Smooth muscle cell of bladder (primary cell): ENCODE results near the gene SCGB1D1. TPM values are rescaled to one million over a fixed set of nuclear protein-coding genes. Genes with fewer than 3 reads are reported as not detected.

ENCODE experiments used
- total RNA-seq: library from RNA; depleted of rRNA; stranded (reverse); fragments of >200 nt; gene quantifications from 2 replicates; pipeline ENCODE4 v1.2.3, GENCODE V29; 2014

Gene SCGB1D1, protein sequence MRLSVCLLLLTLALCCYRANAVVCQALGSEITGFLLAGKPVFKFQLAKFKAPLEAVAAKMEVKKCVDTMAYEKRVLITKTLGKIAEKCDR
- not detected in 2 replicates for total RNA-seq

DNA sequence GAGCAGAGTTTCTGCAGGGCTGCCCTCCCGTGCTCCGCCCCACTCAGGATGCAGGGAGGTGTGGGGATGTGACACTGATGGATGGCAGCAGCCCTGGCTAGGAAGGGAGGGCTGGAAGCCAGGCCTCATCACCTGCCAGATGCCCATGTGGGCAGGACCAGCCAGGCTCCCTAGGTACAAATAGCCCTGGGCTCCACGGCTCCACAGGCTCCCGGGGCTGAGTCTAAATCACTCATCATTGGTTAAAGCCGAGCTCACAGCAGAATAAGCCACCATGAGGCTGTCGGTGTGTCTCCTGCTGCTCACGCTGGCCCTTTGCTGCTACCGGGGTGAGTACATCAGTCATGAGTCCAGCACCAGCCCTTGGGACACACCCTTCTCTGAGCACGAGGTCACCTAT is at the start of gene SCGB1D1:
Gene SCGB1D1 (plus strand): TSS at position 206 of the 400 bp plus-strand sequence. CDS start 69 bp downstream, at position 275.

DNA sequence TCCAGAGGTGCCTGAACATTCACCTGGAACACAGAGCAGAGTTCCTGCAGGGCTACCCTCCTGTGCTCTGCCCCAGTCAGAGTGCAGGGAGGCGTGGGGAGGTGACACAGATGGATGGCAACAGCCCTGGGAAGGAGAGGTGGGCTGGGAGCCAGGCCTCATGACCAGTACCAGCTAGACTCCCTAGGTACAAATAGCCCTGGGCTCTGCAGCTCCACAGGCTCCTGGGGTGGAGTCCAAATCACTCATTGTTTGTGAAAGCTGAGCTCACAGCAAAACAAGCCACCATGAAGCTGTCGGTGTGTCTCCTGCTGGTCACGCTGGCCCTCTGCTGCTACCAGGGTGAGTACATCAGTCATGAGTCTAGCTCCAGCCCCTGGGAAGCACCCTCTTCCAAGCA is 52.0 kb downstream of the SCGB1D1 start, which contains the start of gene SCGB1D2:
Gene SCGB1D2 (plus strand): TSS at position 219 of the 400 bp plus-strand sequence. CDS start 69 bp downstream, at position 288.

Other genes starting within 250 kb of the SCGB1D1 start
- 5.5 and 7.3 TPM in 2 replicates for gene BEST1, start 239.9 kb upstream of the SCGB1D1 start, total RNA-seq
- gene FTH1, start 222.6 kb upstream of the SCGB1D1 start, total RNA-seq, result 1,182 and 1,905 TPM in 2 replicates
- gene INCENP, start 66.2 kb upstream of the SCGB1D1 start, total RNA-seq, result 5.8 and 7.5 TPM in 2 replicates
- gene SCGB2A1, start 18.5 kb downstream of the SCGB1D1 start, total RNA-seq, result not detected in 2 replicates
- gene SCGB1D2, start 52.0 kb downstream of the SCGB1D1 start, total RNA-seq, result not detected in 2 replicates
- gene SCGB2A2, start 79.9 kb downstream of the SCGB1D1 start, total RNA-seq, result not detected in 2 replicates
- not detected in 2 replicates for gene SCGB1D4, start 108.9 kb downstream of the SCGB1D1 start, total RNA-seq
- 0.28 and 0.37 TPM in 2 replicates for gene ASRGL1, start 147.2 kb downstream of the SCGB1D1 start, total RNA-seq
- gene SCGB1A1, start 228.8 kb downstream of the SCGB1D1 start, total RNA-seq, result not detected in 2 replicates